Thyroid gland (tissue), 4 donors: ENCODE measurements around the gene SAE1. TPM values are rescaled to one million over a fixed set of nuclear protein-coding genes. Genes with fewer than 3 reads are reported as not detected.
A peak's percentile ranks its signal among the peaks of the same experiment; 100 is the strongest.

Source experiments
- DNase-seq, 2 donors: peaks; one replicate each; pipeline ENCODE4 v3.0.0-alpha.2; 2019
- H3K27ac ChIP-seq, 3 donors: fragments of 200-600 bp; sonication (generic); 1 replicate in 2 of 3; 2 replicates in 1 of 3; pipeline ENCODE4 v1.5.1; 2016 to 2019; ENCODE audit warnings: mild to moderate bottlenecking in 1 of 3, moderate library complexity in 1 of 3
- H3K27me3 ChIP-seq: fragments of 200-600 bp; sonication (generic); one replicate; pipeline ENCODE4 v1.5.1; 2019
- H3K36me3 ChIP-seq, 2 donors: fragments of 200-600 bp; sonication (generic); one replicate each; pipeline ENCODE4 v1.5.1; 2016 to 2019
- H3K4me1 ChIP-seq, 2 donors: fragments of 200-600 bp; sonication (generic); one replicate each; pipeline ENCODE4 v1.5.1; 2017 to 2019
- H3K4me3 ChIP-seq, 3 donors: fragments of 200-600 bp; sonication (generic); replicated peaks in 1 of 3; 1 replicate in 2 of 3; 2 replicates in 1 of 3; pipeline ENCODE4 v1.5.1; 2016; ENCODE audit warnings: mild to moderate bottlenecking in 1 of 3
- H3K9me3 ChIP-seq: fragments of 200-600 bp; sonication (generic); one replicate; pipeline ENCODE4 v1.5.1; 2017
- CTCF ChIP-seq, 6 experiments: fragments of 200-600 bp in 3 of 6; fragments of 450-650 bp in 3 of 6; sonication (generic) in 3 of 6; IDR thresholded peaks; one replicate each; pipeline ENCODE4 v1.5.1; 2016 to 2019; ENCODE audit warnings: antibody characterized with exemption in 6 of 6, mild to moderate bottlenecking in 2 of 6, inconsistent platforms in 1 of 6, moderate library complexity in 1 of 6
- POLR2A ChIP-seq, 2 donors: fragments of 450-650 bp; IDR thresholded peaks; one replicate each; pipeline ENCODE4 v1.6.1; 2017; ENCODE audit warnings: antibody characterized with exemption in 2 of 2, mild to moderate bottlenecking in 2 of 2, moderate library complexity in 1 of 2
- whole genome bisulfite sequencing, 2 donors: methylation state at CpG; one replicate each; pipeline ENCODE4 v1.1.5; 2017; 5-methylcytosine and 5-hydroxymethylcytosine counted together
- intact Hi-C: fragments of 100-400 bp; cut with DNase I; formaldehyde crosslinking; loops from one replicate; pipeline ENCODE4 v1.15.1; 2023
- total RNA-seq, 4 donors: library from RNA; depleted of rRNA; stranded (reverse); fragments of >200 nt; gene quantifications; one replicate each; pipeline ENCODE4 v1.2.3, GENCODE V29; 2016

The SAE1 gene
- total RNA-seq, 4 donors from 2014 or later, result 79.5 to 119 (median 103) TPM

GRCh38 chr19:47112166-47112996 is 18.3 kb upstream of the SAE1 start:
- TF ChIP-seq POLR2A (IDR thresholded peaks at IDR 0.05) (peak; percentile 65 to 84), CTCF (IDR thresholded peaks at IDR 0.05) (no peak)

GRCh38 chr19:47112997-47113849 is 17.4 kb upstream of the SAE1 start, which contains the start of gene ZC3H4:
Gene ZC3H4 (minus strand): TSS chr19:47113776. CDS start chr19:47112584, 1,192 bp downstream.
- H3K4me1 ChIP-seq, result peaks cover 18 to 25% of the 10 kb centered on the region in 2 donors
- peak; percentile 99 for DNase-seq
- H3K4me3 ChIP-seq, result peak within 1 kb of the TSS; percentile 31 to 86 (median 69)
- no peaks in the 10 kb centered on the region for H3K27me3 ChIP-seq
- no peaks in the 10 kb centered on the region for H3K9me3 ChIP-seq
- 0 to 1% methylated on average over 59 of the region's 59 CpGs for WGBS, 2 donors
- peak within 1 kb of the TSS; percentile 99 to 100 (median 100) for H3K27ac ChIP-seq
- TF ChIP-seq CTCF (IDR thresholded peaks at IDR 0.05) (no peak), POLR2A (IDR thresholded peaks at IDR 0.05) (peak; percentile 70 to 90)
- intact Hi-C loops, result loop anchor here (5.0 kb wide), 1 partner anchor 251 kb away; the partner anchor contains the start of gene ARHGAP35
- no peaks in the 10 kb centered on the region for H3K36me3 ChIP-seq

More at GRCh38 chr19:47112166-47112996, 18.3 kb upstream of the SAE1 start:
- intact Hi-C loops, result loop anchor here (5.0 kb wide), 1 partner anchor 250 kb away; the partner anchor contains the start of gene ARHGAP35
- Histone ChIP-seq H3K27ac (peak overlapping the region; percentile 99 to 100 (median 100)), H3K4me1 (peaks cover 27 to 33% of the 10 kb centered on the region in 2 donors), H3K4me3 (peak overlapping the region; percentile 49 to 86 (median 69)), H3K9me3 (no peaks in the 10 kb centered on the region), H3K27me3 (no peaks in the 10 kb centered on the region), H3K36me3 (no peaks in the 10 kb centered on the region)
- DNase-seq, result peak; percentile 85 to 90
- WGBS, 2 donors, result 2% methylated on average over 52 to 55 of the region's 85 CpGs

GRCh38 chr19:47113850-47114651 is 16.6 kb upstream of the SAE1 start:
- H3K27me3 ChIP-seq, result no peaks in the 10 kb centered on the region
- intact Hi-C loops, result loop anchor here (5.0 kb wide), 1 partner anchor 252 kb away; the partner anchor contains the start of gene ARHGAP35

More at GRCh38 chr19:47113850-47114651, 16.6 kb upstream of the SAE1 start:
- TF ChIP-seq POLR2A (IDR thresholded peaks at IDR 0.05) (no peak), CTCF (IDR thresholded peaks at IDR 0.05) (no peak)
- peak overlapping the region; percentile 99 to 100 (median 100) for H3K27ac ChIP-seq
- 56 to 61% methylated on average over 26 of the region's 26 CpGs for WGBS, 2 donors
- H3K4me1 ChIP-seq, result peaks cover 13 to 17% of the 10 kb centered on the region in 2 donors
- DNase-seq, result no peak
- H3K36me3 ChIP-seq, result no peaks in the 10 kb centered on the region
- H3K4me3 ChIP-seq, result peak overlapping the region in 2 of 3 donors; percentile 52 to 75
- no peaks in the 10 kb centered on the region for H3K9me3 ChIP-seq
